GM19468 (cell line): Measurements from ENCODE around the gene ADAMTS14.

Experiments used
- ATAC-seq: cut with Tn5 transposase; IDR thresholded peaks from one replicate; pipeline ENCODE4 v1.9.1; 2021; ENCODE audit warnings: mild to moderate bottlenecking, moderate library complexity, moderate number of reproducible peaks; ENCODE audit not compliant: unreplicated experiment; ENCODE audit errors: extremely low read depth

Gene ADAMTS14

DNA sequence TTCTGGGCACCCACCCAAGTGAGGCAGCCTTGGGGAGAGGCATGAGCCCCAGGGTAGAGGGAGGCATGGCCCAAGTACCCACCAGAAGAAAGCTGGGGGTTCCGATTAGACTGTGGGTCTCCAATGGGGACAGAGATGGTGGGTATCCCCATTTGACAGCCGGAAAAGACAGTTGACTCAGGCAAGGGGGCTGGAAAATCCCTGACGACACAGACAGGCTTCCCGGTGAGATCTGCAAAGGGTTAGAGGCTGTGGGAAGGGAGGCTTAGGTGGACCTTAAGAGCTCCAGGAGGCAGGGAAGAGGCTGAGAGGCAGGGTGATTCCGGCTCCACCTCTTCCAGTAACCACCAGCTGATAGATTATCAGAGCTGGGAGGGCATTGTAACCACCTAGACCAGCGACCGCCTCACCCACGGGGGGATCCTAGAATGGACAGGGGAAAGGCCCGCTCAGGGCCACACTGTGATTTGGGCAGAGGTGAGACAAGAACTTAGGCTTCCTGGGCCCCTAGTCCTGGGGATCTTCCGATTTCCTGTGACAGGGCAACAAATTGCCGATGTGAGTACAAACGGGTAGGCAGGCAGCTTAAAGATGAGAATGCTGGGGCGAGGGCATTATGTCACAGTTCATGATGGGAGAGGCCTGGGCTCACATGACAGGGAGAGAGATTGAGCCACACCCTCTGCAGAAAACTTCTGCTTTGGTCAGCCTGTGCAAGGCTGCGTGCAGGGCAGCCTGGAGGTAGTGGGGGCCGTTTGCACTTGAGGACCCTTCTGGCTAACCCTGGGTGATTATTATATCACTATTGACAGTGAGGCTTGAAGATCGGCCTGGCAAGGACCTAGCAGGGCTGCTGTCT, 107.4 kb downstream of the ADAMTS14 start:
- no peak for ATAC-seq

- no peak for ATAC-seq
These were observed 108.1 kb downstream of the ADAMTS14 start for GRCh38 chr10:70780370-70780760.

- no peak for ATAC-seq
These were observed 108.5 kb downstream of the ADAMTS14 start for GRCh38 chr10:70780772-70781171.

GRCh38 chr10:70781461-70782051, 109.2 kb downstream of the ADAMTS14 start:
- no peak for ATAC-seq

GRCh38 chr10:70782086-70782745, 109.9 kb downstream of the ADAMTS14 start:
- ATAC-seq, result no peak

GRCh38 chr10:70782746-70783680, 110.7 kb downstream of the ADAMTS14 start:
- ATAC-seq, result no peak

DNA sequence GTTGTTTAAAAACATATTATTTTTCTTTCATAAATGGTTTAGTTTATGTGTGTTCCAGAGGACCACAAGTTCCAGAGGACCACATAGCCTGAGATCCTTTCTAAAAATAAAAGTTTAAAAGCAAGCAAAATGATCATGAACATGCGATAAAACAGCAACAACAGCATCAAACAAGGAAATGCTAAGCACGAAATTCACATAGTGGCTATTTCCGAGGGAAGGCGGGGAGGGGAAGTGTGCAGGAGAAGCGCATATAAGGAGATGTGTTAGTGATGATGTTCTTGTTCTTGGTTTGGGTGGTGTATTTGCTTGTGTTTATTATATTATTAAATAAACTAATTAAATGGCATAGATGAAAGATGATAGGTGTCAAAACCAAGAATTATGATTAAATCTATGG, 111.7 kb downstream of the ADAMTS14 start:
- ATAC-seq, result no peak

DNA sequence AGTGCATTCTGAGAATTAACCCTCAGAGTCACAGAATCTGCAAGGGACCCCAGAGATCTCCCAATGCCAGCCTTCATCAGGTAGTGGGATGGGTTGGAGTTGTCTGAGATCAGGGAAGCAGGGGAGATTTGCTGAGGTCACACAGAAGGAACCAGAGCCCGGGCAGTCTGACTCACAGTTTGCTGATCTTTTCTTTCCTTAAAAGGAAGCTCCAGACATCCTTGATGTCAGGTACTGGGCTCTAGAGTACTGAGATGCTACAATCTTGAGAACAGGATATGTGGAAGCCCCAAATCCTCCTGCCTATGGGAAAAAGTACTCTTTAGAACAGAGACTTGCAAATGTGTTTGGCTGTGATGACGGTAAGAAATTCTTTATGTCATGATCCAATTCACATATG, 112.2 kb downstream of the ADAMTS14 start:
- no peak for ATAC-seq

DNA sequence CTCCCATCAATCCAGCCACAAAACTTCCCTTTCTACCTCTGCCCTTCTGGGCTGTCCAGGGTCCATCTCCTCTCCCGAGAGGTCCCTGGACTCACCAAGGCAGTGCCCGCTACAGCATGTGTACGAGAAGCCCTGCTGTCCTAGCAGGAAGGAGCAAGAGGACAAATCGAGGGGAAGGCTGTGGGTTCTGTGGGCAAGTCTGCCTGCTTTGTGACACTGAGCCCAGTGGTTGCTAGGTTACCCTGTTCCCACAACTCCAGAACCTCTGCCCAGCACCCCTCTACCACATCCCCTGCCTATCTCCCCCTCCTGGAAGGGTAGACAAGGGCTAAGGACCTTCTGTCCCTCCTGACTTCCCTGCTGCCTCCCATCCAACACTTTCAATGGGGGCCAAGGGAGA, 112.9 kb downstream of the ADAMTS14 start, which contains the start of gene TBATA:
Gene TBATA, minus strand, starts transcription at position 188 of the 400 bp plus-strand sequence. CDS start 1,998 bp downstream, outside the sequence.
- ATAC-seq, result no peak

- no peak for ATAC-seq
These were observed 114.6 kb downstream of the ADAMTS14 start for GRCh38 chr10:70786799-70787415.

GRCh38 chr10:70791386-70792039, 119.2 kb downstream of the ADAMTS14 start:
- ATAC-seq, result no peak

DNA sequence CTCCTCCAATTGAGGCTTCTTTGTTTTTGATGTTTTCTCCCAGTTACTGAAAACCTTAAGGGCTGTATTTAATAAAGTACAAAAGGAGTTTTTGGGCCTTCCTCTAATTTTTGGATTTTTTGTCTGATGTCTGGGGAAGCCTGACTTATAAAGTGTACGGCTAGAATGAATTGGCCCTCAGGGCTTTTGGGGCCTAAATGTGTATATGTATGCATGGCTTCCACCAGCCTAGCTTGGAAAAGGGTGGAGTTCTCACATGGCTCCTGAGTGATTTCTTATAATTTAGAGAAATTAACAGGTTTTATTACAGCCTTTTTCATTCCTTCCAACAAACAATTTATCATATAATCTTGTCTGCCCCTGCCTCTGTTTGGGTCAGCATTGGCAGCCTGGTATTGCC, 123.3 kb downstream of the ADAMTS14 start:
- ATAC-seq, result no peak

GRCh38 chr10:70797840-70798239, 125.5 kb downstream of the ADAMTS14 start:
- no peak for ATAC-seq

DNA sequence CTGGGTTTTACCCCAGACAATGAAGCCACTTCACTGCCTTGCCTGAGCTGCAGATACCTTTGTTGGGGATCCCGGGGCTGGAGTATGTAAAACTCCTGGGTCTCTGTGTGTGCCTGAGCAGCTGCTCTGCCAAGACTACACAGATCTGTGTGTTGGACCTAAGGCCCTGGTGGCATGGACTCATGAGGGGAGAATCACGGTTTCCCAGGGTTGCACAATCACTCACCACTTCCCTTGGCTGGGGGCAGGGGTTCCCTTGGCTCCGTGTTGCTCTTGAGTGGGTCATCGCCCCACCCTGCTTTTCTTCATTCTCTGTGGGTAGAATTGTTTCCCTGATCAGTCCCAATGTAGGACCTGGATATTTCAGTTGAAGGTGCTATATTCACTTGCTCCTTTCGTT, 126.8 kb downstream of the ADAMTS14 start:
- ATAC-seq, result no peak

GRCh38 chr10:70801854-70802253, 129.5 kb downstream of the ADAMTS14 start:
- no peak for ATAC-seq

GRCh38 chr10:70803775-70804420, 131.6 kb downstream of the ADAMTS14 start:
- no peak for ATAC-seq

GRCh38 chr10:70804421-70804808, 132.1 kb downstream of the ADAMTS14 start:
- ATAC-seq, result no peak

DNA sequence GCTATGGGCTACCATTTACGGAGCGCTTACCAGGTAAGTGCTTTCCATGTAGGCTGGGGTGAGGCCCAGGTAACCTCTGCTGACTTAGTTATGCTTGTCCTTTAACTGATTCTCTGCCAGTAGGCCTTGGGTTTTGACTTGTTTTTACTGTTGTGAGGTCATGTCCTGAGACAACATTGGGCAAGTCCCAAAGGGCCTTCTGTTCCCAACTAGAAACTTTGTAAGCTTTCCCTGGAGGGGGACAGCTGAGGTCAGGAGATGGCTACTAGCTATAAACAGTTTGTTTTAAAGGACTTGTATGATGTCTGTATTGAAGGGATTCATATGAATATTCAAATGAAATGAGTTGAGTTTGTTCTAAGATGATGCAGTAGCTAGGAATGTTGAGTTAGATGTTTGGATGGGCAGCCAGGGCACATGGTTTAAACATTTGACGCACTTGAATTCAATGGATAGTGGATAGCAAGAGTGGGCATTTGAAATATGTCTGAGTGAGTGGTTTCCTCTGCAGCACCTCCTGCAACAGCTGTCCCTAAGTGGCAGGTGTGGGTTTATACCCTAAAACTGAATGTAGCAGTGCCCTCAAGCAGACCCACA, 133.4 kb downstream of the ADAMTS14 start:
- ATAC-seq, result no peak
